ENCODE results near the gene MICU2.
"Not testable (repeated sequence)": the region's sequence is repeated elsewhere in the genome, so short reads cannot be mapped to it uniquely, and the experiment has no call there.

MICU2 gene

DNA sequence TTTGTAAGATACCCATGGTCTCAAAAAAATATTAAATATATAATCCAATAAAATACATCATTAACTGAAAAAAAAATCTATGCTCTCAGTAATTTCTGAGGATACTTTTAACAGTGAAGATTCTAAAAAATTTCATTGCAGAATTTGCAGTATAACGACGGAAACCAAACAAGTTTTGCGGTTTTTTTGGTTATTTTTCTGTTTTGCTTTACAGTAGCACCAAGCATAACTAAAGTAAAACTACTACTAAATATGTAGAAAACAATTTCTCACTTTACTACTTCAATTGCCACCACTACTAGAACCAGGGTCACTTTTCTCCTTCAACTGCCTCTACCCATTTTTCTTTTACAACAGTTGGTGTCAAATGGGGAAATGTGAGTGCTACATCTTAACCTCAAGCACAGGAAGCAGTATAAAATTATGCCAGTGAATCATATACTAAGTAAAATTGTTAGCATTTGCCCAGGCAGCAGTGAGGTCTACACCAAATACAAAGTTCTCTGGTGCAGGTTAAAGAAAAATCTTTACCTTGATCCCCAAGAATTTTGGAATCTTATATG is 24.1 kb downstream of the MICU2 start:
- Histone ChIP-seq H3K9me3 (ENCODE audit: control insufficient read depth in 2 of 2, low read length in 2 of 2) (peaks cover 0 to 6% of the 10 kb centered on the region in 2 donors), H3K27ac (ENCODE audit: low read depth in 2 of 2, low read length in 2 of 2) (no peak overlapping the region)

GRCh38 chr13:21578748-21579147 is 25.2 kb downstream of the MICU2 start:
- Histone ChIP-seq H3K9ac (ENCODE audit: low read depth in 1 of 2, low read length in 2 of 2) (no peak overlapping the region), H3K4me3 (ENCODE audit: low read length in 2 of 2) (no peak overlapping the region), H3K27ac (ENCODE audit: low read depth in 2 of 2, low read length in 2 of 2) (no peak overlapping the region), H3K36me3 (ENCODE audit: control insufficient read depth in 2 of 2, insufficient read depth in 2 of 2, low read length in 2 of 2) (no peaks in the 10 kb centered on the region), H3K27me3 (ENCODE audit: control insufficient read depth in 2 of 2, insufficient read depth in 2 of 2, low read length in 2 of 2) (no peaks in the 10 kb centered on the region), H3K9me3 (ENCODE audit: control insufficient read depth in 2 of 2, low read length in 2 of 2) (peaks cover 0 to 6% of the 10 kb centered on the region in 2 donors), H3K4me1 (ENCODE audit: control insufficient read depth in 2 of 2, insufficient read depth in 2 of 2, low read length in 2 of 2) (peaks cover 0 to 2% of the 10 kb centered on the region in 2 donors)

More for the DNA sequence above, 24.1 kb downstream of the MICU2 start:
- no peaks in the 10 kb centered on the region for H3K27me3 ChIP-seq (ENCODE audit: control insufficient read depth in 2 of 2, insufficient read depth in 2 of 2, low read length in 2 of 2)
- H3K4me3 ChIP-seq (ENCODE audit: low read length in 2 of 2): no peak overlapping the region
- H3K4me1 ChIP-seq (ENCODE audit: control insufficient read depth in 2 of 2, insufficient read depth in 2 of 2, low read length in 2 of 2): peaks cover 0 to 2% of the 10 kb centered on the region in 2 donors
- H3K36me3 ChIP-seq (ENCODE audit: control insufficient read depth in 2 of 2, insufficient read depth in 2 of 2, low read length in 2 of 2): no peaks in the 10 kb centered on the region
- no peak overlapping the region for H3K9ac ChIP-seq (ENCODE audit: low read depth in 1 of 2, low read length in 2 of 2)

- Histone ChIP-seq H3K9ac (ENCODE audit: low read depth in 1 of 2, low read length in 2 of 2) (no peak overlapping the region), H3K36me3 (ENCODE audit: control insufficient read depth in 2 of 2, insufficient read depth in 2 of 2, low read length in 2 of 2) (no peaks in the 10 kb centered on the region), H3K4me3 (ENCODE audit: low read length in 2 of 2) (no peak overlapping the region), H3K9me3 (ENCODE audit: control insufficient read depth in 2 of 2, low read length in 2 of 2) (no peaks in the 10 kb centered on the region), H3K27me3 (ENCODE audit: control insufficient read depth in 2 of 2, insufficient read depth in 2 of 2, low read length in 2 of 2) (no peaks in the 10 kb centered on the region), H3K4me1 (ENCODE audit: control insufficient read depth in 2 of 2, insufficient read depth in 2 of 2, low read length in 2 of 2) (peaks cover 0 to 2% of the 10 kb centered on the region in 2 donors), H3K27ac (ENCODE audit: low read depth in 2 of 2, low read length in 2 of 2) (no peak overlapping the region)
These were observed 27.5 kb downstream of the MICU2 start for GRCh38 chr13:21576426-21576825.

- H3K27me3 ChIP-seq (ENCODE audit: control insufficient read depth in 2 of 2, insufficient read depth in 2 of 2, low read length in 2 of 2): no peaks in the 10 kb centered on the region
- no peaks in the 10 kb centered on the region for H3K36me3 ChIP-seq (ENCODE audit: control insufficient read depth in 2 of 2, insufficient read depth in 2 of 2, low read length in 2 of 2)
- no peak overlapping the region for H3K4me3 ChIP-seq (ENCODE audit: low read length in 2 of 2)
- no peak overlapping the region for H3K9ac ChIP-seq (ENCODE audit: low read depth in 1 of 2, low read length in 2 of 2)
- no peaks in the 10 kb centered on the region for H3K9me3 ChIP-seq (ENCODE audit: control insufficient read depth in 2 of 2, low read length in 2 of 2)
- H3K4me1 ChIP-seq (ENCODE audit: control insufficient read depth in 2 of 2, insufficient read depth in 2 of 2, low read length in 2 of 2): no peaks in the 10 kb centered on the region
- no peak overlapping the region for H3K27ac ChIP-seq (ENCODE audit: low read depth in 2 of 2, low read length in 2 of 2)
These were observed 29.9 kb downstream of the MICU2 start for GRCh38 chr13:21573920-21574712.

- no peak overlapping the region for H3K27ac ChIP-seq (ENCODE audit: low read depth in 2 of 2, low read length in 2 of 2)
- H3K9me3 ChIP-seq (ENCODE audit: control insufficient read depth in 2 of 2, low read length in 2 of 2): no peaks in the 10 kb centered on the region
- peaks cover 7 to 8% of the 10 kb centered on the region in 2 donors for H3K36me3 ChIP-seq (ENCODE audit: control insufficient read depth in 2 of 2, insufficient read depth in 2 of 2, low read length in 2 of 2)
- H3K9ac ChIP-seq (ENCODE audit: low read depth in 1 of 2, low read length in 2 of 2): no peak overlapping the region
- H3K4me1 ChIP-seq (ENCODE audit: control insufficient read depth in 2 of 2, insufficient read depth in 2 of 2, low read length in 2 of 2): no peaks in the 10 kb centered on the region
- H3K27me3 ChIP-seq (ENCODE audit: control insufficient read depth in 2 of 2, insufficient read depth in 2 of 2, low read length in 2 of 2): no peaks in the 10 kb centered on the region
- H3K4me3 ChIP-seq (ENCODE audit: low read length in 2 of 2): no peak overlapping the region
These were observed 34.3 kb downstream of the MICU2 start for GRCh38 chr13:21569686-21570085.

DNA sequence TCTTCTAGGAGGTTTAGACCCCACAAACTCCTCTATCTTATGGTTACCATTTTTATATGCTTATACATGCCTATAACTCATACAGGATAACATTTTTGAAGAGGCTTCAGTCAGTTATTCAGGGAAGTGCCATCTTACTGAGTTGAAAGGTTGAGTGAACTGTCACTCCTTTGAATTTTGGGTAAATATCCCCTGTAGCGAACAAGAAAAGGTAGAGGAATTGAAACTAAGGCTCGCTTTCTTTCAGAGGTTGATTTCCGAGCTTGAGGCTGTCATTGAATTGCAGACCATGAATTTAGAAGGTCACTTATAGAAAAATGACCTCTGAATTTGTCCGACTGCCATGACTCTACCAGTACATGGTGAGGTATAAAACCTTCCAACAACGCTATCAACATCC is 35.1 kb downstream of the MICU2 start:
- no peaks in the 10 kb centered on the region for H3K27me3 ChIP-seq (ENCODE audit: control insufficient read depth in 2 of 2, insufficient read depth in 2 of 2, low read length in 2 of 2)
- H3K9ac ChIP-seq (ENCODE audit: low read depth in 1 of 2, low read length in 2 of 2): no peak overlapping the region
- H3K27ac ChIP-seq (ENCODE audit: low read depth in 2 of 2, low read length in 2 of 2): no peak overlapping the region
- no peak overlapping the region for H3K4me3 ChIP-seq (ENCODE audit: low read length in 2 of 2)
- H3K9me3 ChIP-seq (ENCODE audit: control insufficient read depth in 2 of 2, low read length in 2 of 2): no peaks in the 10 kb centered on the region
- peaks cover 12 to 15% of the 10 kb centered on the region in 2 donors for H3K36me3 ChIP-seq (ENCODE audit: control insufficient read depth in 2 of 2, insufficient read depth in 2 of 2, low read length in 2 of 2)
- H3K4me1 ChIP-seq (ENCODE audit: control insufficient read depth in 2 of 2, insufficient read depth in 2 of 2, low read length in 2 of 2): no peaks in the 10 kb centered on the region

GRCh38 chr13:21567714-21568113 is 36.3 kb downstream of the MICU2 start:
- H3K9me3 ChIP-seq (ENCODE audit: control insufficient read depth in 2 of 2, low read length in 2 of 2): no peaks in the 10 kb centered on the region
- H3K4me3 ChIP-seq (ENCODE audit: low read length in 2 of 2): no peak overlapping the region
- H3K4me1 ChIP-seq (ENCODE audit: control insufficient read depth in 2 of 2, insufficient read depth in 2 of 2, low read length in 2 of 2): no peaks in the 10 kb centered on the region
- H3K9ac ChIP-seq (ENCODE audit: low read depth in 1 of 2, low read length in 2 of 2): no peak overlapping the region
- peaks cover 12 to 15% of the 10 kb centered on the region in 2 donors for H3K36me3 ChIP-seq (ENCODE audit: control insufficient read depth in 2 of 2, insufficient read depth in 2 of 2, low read length in 2 of 2)
- H3K27ac ChIP-seq (ENCODE audit: low read depth in 2 of 2, low read length in 2 of 2): no peak overlapping the region
- H3K27me3 ChIP-seq (ENCODE audit: control insufficient read depth in 2 of 2, insufficient read depth in 2 of 2, low read length in 2 of 2): no peaks in the 10 kb centered on the region

GRCh38 chr13:21557995-21558394 is 46.0 kb downstream of the MICU2 start:
- Histone ChIP-seq H3K9me3 (ENCODE audit: control insufficient read depth in 2 of 2, low read length in 2 of 2) (no peaks in the 10 kb centered on the region), H3K27me3 (ENCODE audit: control insufficient read depth in 2 of 2, insufficient read depth in 2 of 2, low read length in 2 of 2) (no peaks in the 10 kb centered on the region), H3K9ac (ENCODE audit: low read depth in 1 of 2, low read length in 2 of 2) (no peak overlapping the region), H3K36me3 (ENCODE audit: control insufficient read depth in 2 of 2, insufficient read depth in 2 of 2, low read length in 2 of 2) (no peaks in the 10 kb centered on the region), H3K4me1 (ENCODE audit: control insufficient read depth in 2 of 2, insufficient read depth in 2 of 2, low read length in 2 of 2) (no peaks in the 10 kb centered on the region), H3K4me3 (ENCODE audit: low read length in 2 of 2) (no peak overlapping the region), H3K27ac (ENCODE audit: low read depth in 2 of 2, low read length in 2 of 2) (no peak overlapping the region)

- H3K9ac ChIP-seq (ENCODE audit: low read depth in 1 of 2, low read length in 2 of 2): no peak overlapping the region
- H3K4me1 ChIP-seq (ENCODE audit: control insufficient read depth in 2 of 2, insufficient read depth in 2 of 2, low read length in 2 of 2): no peaks in the 10 kb centered on the region
- no peaks in the 10 kb centered on the region for H3K27me3 ChIP-seq (ENCODE audit: control insufficient read depth in 2 of 2, insufficient read depth in 2 of 2, low read length in 2 of 2)
- no peak overlapping the region for H3K27ac ChIP-seq (ENCODE audit: low read depth in 2 of 2, low read length in 2 of 2)
- H3K9me3 ChIP-seq (ENCODE audit: control insufficient read depth in 2 of 2, low read length in 2 of 2): no peaks in the 10 kb centered on the region
- no peaks in the 10 kb centered on the region for H3K36me3 ChIP-seq (ENCODE audit: control insufficient read depth in 2 of 2, insufficient read depth in 2 of 2, low read length in 2 of 2)
- no peak overlapping the region for H3K4me3 ChIP-seq (ENCODE audit: low read length in 2 of 2)
These were observed 47.9 kb downstream of the MICU2 start for GRCh38 chr13:21556051-21556450.

- not testable (repeated sequence) for H3K4me3 ChIP-seq (ENCODE audit: low read length in 2 of 2); H3K9ac ChIP-seq (ENCODE audit: low read depth in 1 of 2, low read length in 2 of 2); H3K27me3 ChIP-seq (ENCODE audit: control insufficient read depth in 2 of 2, insufficient read depth in 2 of 2, low read length in 2 of 2); H3K4me1 ChIP-seq (ENCODE audit: control insufficient read depth in 2 of 2, insufficient read depth in 2 of 2, low read length in 2 of 2); H3K36me3 ChIP-seq (ENCODE audit: control insufficient read depth in 2 of 2, insufficient read depth in 2 of 2, low read length in 2 of 2); H3K27ac ChIP-seq (ENCODE audit: low read depth in 2 of 2, low read length in 2 of 2); H3K9me3 ChIP-seq (ENCODE audit: control insufficient read depth in 2 of 2, low read length in 2 of 2)
These were observed 50.7 kb downstream of the MICU2 start for GRCh38 chr13:21553261-21553660.

Measured in mucosa of rectum (tissue), 2 donors.